HepG2 (cell line): ENCODE measurements around the gene MID1.

Experiments
- CREB1 ChIP-seq, 2 experiments: fragments of 450-650 bp in 1 of 2; IDR thresholded peaks; 2 replicates each; pipeline ENCODE4 v1.6.1; 2016 to 2017; ENCODE audit warnings: control low read depth in 1 of 2, mild to moderate bottlenecking in 1 of 2, missing compliant biosample characterization in 1 of 2, missing genetic modification characterization in 1 of 2
- FOXK2 ChIP-seq: fragments of 450-650 bp; IDR thresholded peaks from 2 replicates; pipeline ENCODE4 v1.6.1; 2016
- MAZ ChIP-seq, 2 experiments: sonication (generic) in 1 of 2; formaldehyde crosslinking in 1 of 2; IDR thresholded peaks; 2 replicates each; pipeline versions ENCODE4 v1.5.0 to v1.6.1; 2012 to 2020; ENCODE audit warnings: low read depth in 2 of 2, mild to moderate bottlenecking in 2 of 2, borderline replicate concordance in 1 of 2, improper control_type of control experiment in 1 of 2, low read length in 1 of 2, missing genetic modification reagents in 1 of 2, moderate library complexity in 1 of 2
- MEIS1 ChIP-seq: sonication (generic); formaldehyde crosslinking; IDR thresholded peaks from 2 replicates; pipeline ENCODE4 v1.9.0; 2021; ENCODE audit warnings: mild to moderate bottlenecking, missing genetic modification reagents, moderate library complexity, borderline replicate concordance
- RAD21 ChIP-seq: fragments of 450-650 bp; formaldehyde crosslinking; IDR thresholded peaks from 2 replicates; pipeline ENCODE4 v1.5.0; 2020; ENCODE audit warnings: mild to moderate bottlenecking
- ZNF317 ChIP-seq: sonication (generic); formaldehyde crosslinking; IDR thresholded peaks from 2 replicates; pipeline ENCODE4 v1.5.0; 2020; ENCODE audit warnings: mild to moderate bottlenecking, missing genetic modification reagents
- ZNF33A ChIP-seq: sonication (generic); formaldehyde crosslinking; IDR thresholded peaks from 2 replicates; pipeline ENCODE4 v1.5.1; 2020; ENCODE audit warnings: missing genetic modification reagents, mild to moderate bottlenecking, moderate library complexity, borderline replicate concordance
- ZNF777 ChIP-seq: sonication (generic); formaldehyde crosslinking; IDR thresholded peaks from 2 replicates; pipeline ENCODE4 v1.4.0; 2020; ENCODE audit warnings: missing genetic modification reagents
- TF ChIP-seq, protein P1 (sequence below): sonication (generic); formaldehyde crosslinking; IDR thresholded peaks from 2 replicates; pipeline ENCODE4 v1.5.0; 2020; ENCODE audit warnings: mild to moderate bottlenecking, missing genetic modification reagents, moderate library complexity
- TF ChIP-seq, protein P2 (sequence below): sonication (generic); formaldehyde crosslinking; IDR thresholded peaks from 2 replicates; pipeline ENCODE4 v1.5.1; 2020; ENCODE audit warnings: mild to moderate bottlenecking, missing genetic modification reagents, borderline replicate concordance
- TF ChIP-seq, protein P3 (sequence below): IDR thresholded peaks from 2 replicates; pipeline ENCODE4 v1.6.1; 2012; ENCODE audit warnings: inconsistent platforms

DNA sequence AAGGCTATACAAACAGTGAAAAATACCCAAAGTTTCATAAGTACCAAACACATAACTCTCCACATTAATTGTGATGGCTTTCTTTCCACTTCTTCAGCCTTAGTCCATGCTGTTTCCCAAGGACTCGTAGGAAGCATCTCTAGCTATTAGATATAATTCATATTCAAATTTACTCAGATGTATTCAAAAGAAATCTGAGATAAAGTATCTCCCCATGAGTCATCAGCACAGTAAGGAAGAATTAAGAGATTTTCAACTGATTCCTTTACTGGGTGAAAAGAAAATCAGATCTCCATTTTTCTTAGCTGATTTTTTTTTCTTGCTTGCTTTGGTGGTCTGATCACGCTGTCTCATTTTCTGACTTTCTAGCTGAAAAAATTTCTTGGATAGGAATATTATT, 71.7 kb downstream of the MID1 start:
- TF ChIP-seq CREB1 (IDR thresholded peaks at IDR 0.05) (no peak), CREB1 (CRISPR knock-in tag; IDR thresholded peaks at IDR 0.05) (no peak), ZNF33A (no peak), ZNF317 (CRISPR knock-in tag) (no peak), FOXK2 (no peak), ZNF777 (CRISPR knock-in tag) (no peak), RAD21 (CRISPR knock-in tag) (no peak), MAZ (IDR thresholded peaks at IDR 0.05; ENCODE audit: borderline replicate concordance, low read depth, low read length) (no peak), MAZ (CRISPR knock-in tag; IDR thresholded peaks at IDR 0.05; ENCODE audit: low read depth) (no peak), MEIS1 (CRISPR knock-in tag) (no peak)
- TF ChIP-seq, protein P1, sequence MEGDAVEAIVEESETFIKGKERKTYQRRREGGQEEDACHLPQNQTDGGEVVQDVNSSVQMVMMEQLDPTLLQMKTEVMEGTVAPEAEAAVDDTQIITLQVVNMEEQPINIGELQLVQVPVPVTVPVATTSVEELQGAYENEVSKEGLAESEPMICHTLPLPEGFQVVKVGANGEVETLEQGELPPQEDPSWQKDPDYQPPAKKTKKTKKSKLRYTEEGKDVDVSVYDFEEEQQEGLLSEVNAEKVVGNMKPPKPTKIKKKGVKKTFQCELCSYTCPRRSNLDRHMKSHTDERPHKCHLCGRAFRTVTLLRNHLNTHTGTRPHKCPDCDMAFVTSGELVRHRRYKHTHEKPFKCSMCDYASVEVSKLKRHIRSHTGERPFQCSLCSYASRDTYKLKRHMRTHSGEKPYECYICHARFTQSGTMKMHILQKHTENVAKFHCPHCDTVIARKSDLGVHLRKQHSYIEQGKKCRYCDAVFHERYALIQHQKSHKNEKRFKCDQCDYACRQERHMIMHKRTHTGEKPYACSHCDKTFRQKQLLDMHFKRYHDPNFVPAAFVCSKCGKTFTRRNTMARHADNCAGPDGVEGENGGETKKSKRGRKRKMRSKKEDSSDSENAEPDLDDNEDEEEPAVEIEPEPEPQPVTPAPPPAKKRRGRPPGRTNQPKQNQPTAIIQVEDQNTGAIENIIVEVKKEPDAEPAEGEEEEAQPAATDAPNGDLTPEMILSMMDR (CRISPR knock-in tag), result no peak
- TF ChIP-seq, protein P2, sequence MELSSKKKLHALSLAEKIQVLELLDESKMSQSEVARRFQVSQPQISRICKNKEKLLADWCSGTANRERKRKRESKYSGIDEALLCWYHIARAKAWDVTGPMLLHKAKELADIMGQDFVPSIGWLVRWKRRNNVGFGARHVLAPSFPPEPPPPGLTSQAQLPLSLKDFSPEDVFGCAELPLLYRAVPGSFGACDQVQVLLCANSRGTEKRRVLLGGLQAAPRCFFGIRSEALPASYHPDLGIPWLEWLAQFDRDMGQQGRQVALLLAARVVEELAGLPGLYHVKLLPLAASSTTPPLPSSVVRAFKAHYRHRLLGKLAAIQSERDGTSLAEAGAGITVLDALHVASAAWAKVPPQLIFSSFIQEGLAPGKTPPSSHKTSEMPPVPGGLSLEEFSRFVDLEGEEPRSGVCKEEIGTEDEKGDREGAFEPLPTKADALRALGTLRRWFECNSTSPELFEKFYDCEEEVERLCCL (CRISPR knock-in tag), result no peak
- TF ChIP-seq, protein P3, sequence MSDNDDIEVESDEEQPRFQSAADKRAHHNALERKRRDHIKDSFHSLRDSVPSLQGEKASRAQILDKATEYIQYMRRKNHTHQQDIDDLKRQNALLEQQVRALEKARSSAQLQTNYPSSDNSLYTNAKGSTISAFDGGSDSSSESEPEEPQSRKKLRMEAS, result no peak
